HCT116 (cell line): ENCODE results near the gene ARHGAP40. TPM values are rescaled to one million over a fixed set of nuclear protein-coding genes. Genes with fewer than 3 reads are reported as not detected.

Experiments
- ATAC-seq: fragments of 200-7000 bp; cut with Tn5 transposase; 2 replicates; pipeline ENCODE4 v1.9.1; 2020; ENCODE audit warnings: mild to moderate bottlenecking, moderate library complexity
- BruUV-seq: library from RNA; stranded (reverse); fragments of 400-500 nt; replicated peaks from 2 replicates; lab custom pipeline; 2021; lab: Mats Ljungman, UMichigan
- CTCF ChIA-PET: fragments of 300-600 bp; sonication (Branson Sonifier 250); formaldehyde crosslinking; loops from one replicate; lab custom pipeline; 2021; ENCODE audit warnings: antibody characterized with exemption; lab: Charles Lee
- POLR2A ChIA-PET: fragments of 300-600, 350-600 bp; sonication (Branson Sonifier 250); formaldehyde crosslinking; loops from one replicate; lab custom pipeline; 2021; ENCODE audit warnings: antibody characterized with exemption; lab: Charles Lee
- RAD21 ChIA-PET, 2 experiments: fragments of 300-600 bp; sonication (Branson Sonifier 250); formaldehyde crosslinking; loops; one replicate each; lab custom pipeline; 2023; ENCODE audit warnings: low total read pairs in 2 of 2; ENCODE audit not compliant: uncharacterized antibody in 2 of 2, unreplicated experiment in 2 of 2, low non-redundant PET in 1 of 2; lab: Charles Lee
- DNase-seq: peaks from one replicate; pipeline ENCODE4 v3.0.0-alpha.2; 2010; ENCODE audit warnings: low read depth, low spot score
- H2AFZ ChIP-seq: fragments of 200-600 bp; shearing (Covaris generic), sonication (generic); 2 replicates; pipeline ENCODE4 v1.6.1; 2017; ENCODE audit warnings: low read depth, mixed run types, mixed read lengths, antibody characterized with exemption, low read length; ENCODE audit not compliant: poor library complexity, severe bottlenecking
- H3K27ac ChIP-seq: 2 replicates; pipeline ENCODE4 v1.5.1; 2012; ENCODE audit warnings: low read depth, low read length
- H3K27me3 ChIP-seq: fragments of 200-600 bp; sonication (generic); 2 replicates; pipeline ENCODE4 v1.6.1; 2016; ENCODE audit warnings: mixed run types, low read length, mixed read lengths; ENCODE audit not compliant: insufficient read depth
- H3K36me3 ChIP-seq, 2 experiments: fragments of 200-500 bp in 1 of 2; fragments of 200-600 bp in 1 of 2; sonication (Bioruptor generic) in 1 of 2; sonication (generic) in 1 of 2; 2 replicates each; pipeline versions ENCODE4 v1.5.1 to v1.6.1; 2014 to 2016; ENCODE audit warnings: low read length in 2 of 2, inconsistent platforms in 1 of 2, mixed read lengths in 1 of 2, mixed run types in 1 of 2; ENCODE audit not compliant: insufficient read depth in 2 of 2, control insufficient read depth in 1 of 2
- H3K4me1 ChIP-seq, 2 experiments: fragments of 200-600 bp in 1 of 2; sonication (generic) in 1 of 2; 2 replicates each; pipeline versions ENCODE4 v1.5.1 to v1.6.1; 2012 to 2017; ENCODE audit warnings: low read length in 2 of 2, inconsistent platforms in 1 of 2, mild to moderate bottlenecking in 1 of 2, mixed read lengths in 1 of 2, mixed run types in 1 of 2, moderate library complexity in 1 of 2; ENCODE audit not compliant: insufficient read depth in 2 of 2, control insufficient read depth in 1 of 2
- H3K4me2 ChIP-seq: fragments of 200-600 bp; sonication (generic); 2 replicates; pipeline ENCODE4 v1.6.1; 2017; ENCODE audit warnings: mixed run types, low read length, mixed read lengths
- H3K4me3 ChIP-seq, 2 experiments: fragments of 200-600 bp in 1 of 2; sonication (generic) in 1 of 2; replicated peaks in 1 of 2; 2 replicates each; pipeline ENCODE4 v1.5.1; 2011 to 2016; ENCODE audit warnings: low read length in 2 of 2, control low read depth in 1 of 2, low read depth in 1 of 2, mild to moderate bottlenecking in 1 of 2, mixed read lengths in 1 of 2, mixed run types in 1 of 2
- H3K79me2 ChIP-seq: fragments of 200-600 bp; sonication (generic); 2 replicates; pipeline ENCODE4 v1.6.1; 2017; ENCODE audit warnings: mild to moderate bottlenecking, mixed run types, low read length, moderate library complexity, mixed read lengths; ENCODE audit not compliant: insufficient read depth
- H3K9ac ChIP-seq: fragments of 200-600 bp; sonication (generic); 2 replicates; pipeline ENCODE4 v1.6.1; 2016; ENCODE audit warnings: low read length, mixed read lengths
- H3K9me2 ChIP-seq: fragments of 200-600 bp; sonication (generic), shearing (Covaris generic); 2 replicates; pipeline ENCODE4 v1.6.1; 2017; ENCODE audit warnings: mixed run types, mild to moderate bottlenecking, moderate library complexity; ENCODE audit not compliant: insufficient read depth
- H3K9me3 ChIP-seq, 2 experiments: fragments of 200-500 bp in 1 of 2; fragments of 200-600 bp in 1 of 2; sonication (Bioruptor generic) in 1 of 2; sonication (generic) in 1 of 2; 2 replicates each; pipeline ENCODE4 v1.6.1; 2014 to 2017; ENCODE audit warnings: low read length in 2 of 2, mixed read lengths in 2 of 2, inconsistent platforms in 1 of 2, low read depth in 1 of 2, mild to moderate bottlenecking in 1 of 2, mixed run types in 1 of 2, moderate library complexity in 1 of 2; ENCODE audit not compliant: control insufficient read depth in 1 of 2, insufficient read depth in 1 of 2
- H4K20me1 ChIP-seq: fragments of 200-600 bp; sonication (generic), shearing (Covaris generic); 2 replicates; pipeline ENCODE4 v1.6.1; 2017; ENCODE audit warnings: mixed run types, mild to moderate bottlenecking, moderate library complexity; ENCODE audit not compliant: insufficient read depth
- CBX3 ChIP-seq: IDR thresholded peaks from 2 replicates; pipeline ENCODE4 v1.6.1; 2012; ENCODE audit warnings: low read depth
- CEBPB ChIP-seq: IDR thresholded peaks from 2 replicates; pipeline ENCODE4 v1.6.1; 2012; ENCODE audit warnings: low read depth
- EGR1 ChIP-seq: IDR thresholded peaks from 2 replicates; pipeline ENCODE4 v1.6.1; 2012; ENCODE audit warnings: low read depth
- ELF1 ChIP-seq: IDR thresholded peaks from 2 replicates; pipeline ENCODE4 v1.6.1; 2012; ENCODE audit warnings: low read depth, borderline replicate concordance
- FOSL1 ChIP-seq: IDR thresholded peaks from 2 replicates; pipeline ENCODE4 v1.6.1; 2012; ENCODE audit warnings: low read depth
- JUND ChIP-seq: IDR thresholded peaks from 2 replicates; pipeline ENCODE4 v1.6.1; 2012
- POLR2AphosphoS5 ChIP-seq: IDR thresholded peaks from 2 replicates; pipeline ENCODE4 v1.6.1; 2011; ENCODE audit warnings: mild to moderate bottlenecking, low read depth, low read length, moderate library complexity
- SIN3A ChIP-seq: IDR thresholded peaks from 2 replicates; pipeline ENCODE4 v1.6.1; 2012; ENCODE audit warnings: low read depth
- SP1 ChIP-seq: IDR thresholded peaks from 2 replicates; pipeline ENCODE4 v1.6.1; 2012; ENCODE audit warnings: low read depth
- SRF ChIP-seq: IDR thresholded peaks from 2 replicates; pipeline ENCODE4 v1.6.1; 2012; ENCODE audit warnings: low read depth
- TCF7L2 ChIP-seq: IDR thresholded peaks from 2 replicates; pipeline ENCODE4 v1.7.0; 2011; ENCODE audit warnings: borderline replicate concordance, inconsistent platforms; ENCODE audit not compliant: insufficient read depth, insufficient read length; ENCODE audit errors: extremely low read depth
- ZFX ChIP-seq: fragments of 450-650 bp; IDR thresholded peaks from 2 replicates; pipeline ENCODE4 v1.6.1; 2017
- ZNF274 ChIP-seq: fragments of 200-500 bp; sonication (Bioruptor generic); IDR thresholded peaks from 2 replicates; pipeline ENCODE4 v1.6.1; 2014; ENCODE audit warnings: mild to moderate bottlenecking, low read depth, low read length, inconsistent platforms
- intact Hi-C: fragments of 100-400 bp; cut with micrococcal nuclease; formaldehyde crosslinking; loops from 2 replicates; pipeline ENCODE4 v1.10.0; 2022
- total RNA-seq: library from RNA; stranded (reverse); gene quantifications from one replicate; pipeline ENCODE4 v1.2.1, GENCODE V29; 2021; ENCODE audit not compliant: unreplicated experiment
- TF ChIP-seq, protein P1 (sequence below): IDR thresholded peaks from 2 replicates; pipeline ENCODE4 v1.6.1; 2012
- TF ChIP-seq, protein P2 (sequence below), 3 experiments: fragments of 200-600 bp in 1 of 3; sonication (generic) in 1 of 3; IDR thresholded peaks in 2 of 3; conservative IDR thresholded peaks in 1 of 3; 2 replicates each; pipeline ENCODE4 v1.5.1; 2012 to 2017; ENCODE audit warnings: low read depth in 2 of 3, low read length in 2 of 3, antibody characterized with exemption in 1 of 3, borderline replicate concordance in 1 of 3, control low read depth in 1 of 3, mild to moderate bottlenecking in 1 of 3, mixed read lengths in 1 of 3, mixed run types in 1 of 3, moderate library complexity in 1 of 3; ENCODE audit not compliant: insufficient read depth in 1 of 3
- TF ChIP-seq, protein P3 (sequence below): IDR thresholded peaks from 2 replicates; pipeline ENCODE4 v1.6.1; 2012

The ARHGAP40 gene
- total RNA-seq, 1 experiment from 2014 or later, result 3.4 TPM

DNA sequence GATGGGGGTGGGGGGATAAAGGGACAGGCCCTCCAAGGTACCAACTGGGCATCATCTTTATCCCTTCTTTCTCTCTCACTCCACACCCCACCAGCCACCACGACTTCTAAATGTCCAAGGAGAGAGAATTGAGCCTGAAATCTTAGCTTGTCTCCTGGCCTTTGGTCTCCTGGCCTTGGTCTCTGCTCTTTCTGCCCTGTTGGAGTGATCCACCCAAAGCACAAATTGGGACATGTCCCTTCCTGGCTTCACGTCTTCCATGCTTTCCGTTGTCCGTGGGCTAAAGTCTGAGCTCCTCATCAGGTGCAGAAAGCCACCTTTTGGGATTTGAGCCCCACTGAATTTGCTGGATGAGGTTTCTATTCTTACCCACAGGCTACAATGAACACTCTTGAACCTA is 12.3 kb upstream of the ARHGAP40 start:
- DNase-seq (no peak), ATAC-seq (no peak)
- Histone ChIP-seq H3K79me2 (no peaks in the 10 kb centered on the region), H3K9me2 (no peaks in the 10 kb centered on the region), H3K9ac (no peak overlapping the region), H3K36me3 (no peaks in the 10 kb centered on the region), H3K4me2 (no peak overlapping the region), H3K27ac (no peak overlapping the region), H3K4me1 (no peaks in the 10 kb centered on the region), H3K4me3 (no peak overlapping the region), H4K20me1 (no peaks in the 10 kb centered on the region), H3K9me3 (no peaks in the 10 kb centered on the region), H2AFZ (no peak overlapping the region)
- ChIA-PET RAD21 (no interaction called here), POLR2A (no interaction called here), CTCF (no interaction called here)
- no TSS peak for BruUV-seq
- intact Hi-C loops, result no loop called here
- TF ChIP-seq FOSL1 (no peak), CBX3 (no peak), ZFX (no peak), SRF (no peak), ZNF274 (no peak), EGR1 (no peak), POLR2AphosphoS5 (no peak), SP1 (no peak), JUND (no peak), ELF1 (no peak), SIN3A (no peak), TCF7L2 (no peak), CEBPB (no peak)
- TF ChIP-seq, protein P1, sequence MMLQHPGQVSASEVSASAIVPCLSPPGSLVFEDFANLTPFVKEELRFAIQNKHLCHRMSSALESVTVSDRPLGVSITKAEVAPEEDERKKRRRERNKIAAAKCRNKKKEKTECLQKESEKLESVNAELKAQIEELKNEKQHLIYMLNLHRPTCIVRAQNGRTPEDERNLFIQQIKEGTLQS, result no peak
- TF ChIP-seq, protein P2, sequence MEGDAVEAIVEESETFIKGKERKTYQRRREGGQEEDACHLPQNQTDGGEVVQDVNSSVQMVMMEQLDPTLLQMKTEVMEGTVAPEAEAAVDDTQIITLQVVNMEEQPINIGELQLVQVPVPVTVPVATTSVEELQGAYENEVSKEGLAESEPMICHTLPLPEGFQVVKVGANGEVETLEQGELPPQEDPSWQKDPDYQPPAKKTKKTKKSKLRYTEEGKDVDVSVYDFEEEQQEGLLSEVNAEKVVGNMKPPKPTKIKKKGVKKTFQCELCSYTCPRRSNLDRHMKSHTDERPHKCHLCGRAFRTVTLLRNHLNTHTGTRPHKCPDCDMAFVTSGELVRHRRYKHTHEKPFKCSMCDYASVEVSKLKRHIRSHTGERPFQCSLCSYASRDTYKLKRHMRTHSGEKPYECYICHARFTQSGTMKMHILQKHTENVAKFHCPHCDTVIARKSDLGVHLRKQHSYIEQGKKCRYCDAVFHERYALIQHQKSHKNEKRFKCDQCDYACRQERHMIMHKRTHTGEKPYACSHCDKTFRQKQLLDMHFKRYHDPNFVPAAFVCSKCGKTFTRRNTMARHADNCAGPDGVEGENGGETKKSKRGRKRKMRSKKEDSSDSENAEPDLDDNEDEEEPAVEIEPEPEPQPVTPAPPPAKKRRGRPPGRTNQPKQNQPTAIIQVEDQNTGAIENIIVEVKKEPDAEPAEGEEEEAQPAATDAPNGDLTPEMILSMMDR (IDR thresholded peaks at IDR 0.05 in 2 of 3, conservative IDR thresholded peaks at IDR 0.05 in 1 of 3; ENCODE audit: borderline replicate concordance in 1 of 3, insufficient read depth in 1 of 3, low read depth in 2 of 3, low read length in 2 of 3), result no peak
- TF ChIP-seq, protein P3, sequence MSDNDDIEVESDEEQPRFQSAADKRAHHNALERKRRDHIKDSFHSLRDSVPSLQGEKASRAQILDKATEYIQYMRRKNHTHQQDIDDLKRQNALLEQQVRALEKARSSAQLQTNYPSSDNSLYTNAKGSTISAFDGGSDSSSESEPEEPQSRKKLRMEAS, result no peak
- TF ChIP-seq, all 23 proteins: peak for 0
- 0 out of 2 replicates have a peak, but pooled peaks cover 1% of the 10 kb centered on the region for H3K27me3 ChIP-seq
